WI38 (cell line): Measurements from ENCODE around the gene TFDP2.
"Not testable (repeated sequence)": the region's sequence is repeated elsewhere in the genome, so short reads cannot be mapped to it uniquely, and the experiment has no call there.

Experiments used
- H3K4me3 ChIP-seq: 2 replicates; pipeline ENCODE4 v1.5.1; 2011; ENCODE audit warnings: low read depth, mild to moderate bottlenecking, control low read depth, low read length
- CTCF ChIP-seq: IDR thresholded peaks from 2 replicates; pipeline ENCODE4 v1.5.1; 2012; ENCODE audit warnings: low read depth, mild to moderate bottlenecking, control low read depth, low read length

Gene TFDP2

GRCh38 chr3:141929341-141929995 lies 219.9 kb downstream of the TFDP2 start:
- TF ChIP-seq CTCF = no peak
- H3K4me3 ChIP-seq = no peak overlapping the region

GRCh38 chr3:141928631-141929270 lies 220.6 kb downstream of the TFDP2 start:
- H3K4me3 ChIP-seq = no peak overlapping the region
- no peak for TF ChIP-seq CTCF

GRCh38 chr3:141926929-141927328 lies 222.4 kb downstream of the TFDP2 start:
- no peak overlapping the region for H3K4me3 ChIP-seq
- TF ChIP-seq CTCF = no peak

- not testable (repeated sequence) for H3K4me3 ChIP-seq
Observed at GRCh38 chr3:141925677-141926076, 223.7 kb downstream of the TFDP2 start.

- no peak overlapping the region for H3K4me3 ChIP-seq
Observed at GRCh38 chr3:141921316-141921715, 228.0 kb downstream of the TFDP2 start.

GRCh38 chr3:141920701-141921100 lies 228.6 kb downstream of the TFDP2 start:
- no peak for TF ChIP-seq CTCF
- H3K4me3 ChIP-seq = no peak overlapping the region

More at GRCh38 chr3:141921316-141921715, 228.0 kb downstream of the TFDP2 start:
- no peak for TF ChIP-seq CTCF

GRCh38 chr3:141915766-141916165 lies 233.6 kb downstream of the TFDP2 start:
- H3K4me3 ChIP-seq = no peak overlapping the region
- TF ChIP-seq CTCF = no peak

GRCh38 chr3:141915016-141915415 lies 234.3 kb downstream of the TFDP2 start:
- TF ChIP-seq CTCF = no peak

More at GRCh38 chr3:141915016-141915415, 234.3 kb downstream of the TFDP2 start:
- H3K4me3 ChIP-seq = no peak overlapping the region
